IMR-90 (cell line): ENCODE measurements around the gene NLGN1. TPM values are rescaled to one million over a fixed set of nuclear protein-coding genes. Genes with fewer than 3 reads are reported as not detected.

ENCODE experiments used
- ATAC-seq: fragments of 200-7000 bp; cut with Tn5 transposase; 2 replicates; pipeline ENCODE4 v1.9.1; 2020; ENCODE audit warnings: low read depth, mild to moderate bottlenecking, moderate library complexity
- BruUV-seq: library from RNA; stranded (reverse); fragments of 400-500 nt; replicated peaks from 2 replicates; lab custom pipeline; 2021; lab: Mats Ljungman, UMichigan
- CTCF ChIA-PET: fragments of 300-600 bp; formaldehyde crosslinking; extraction: SDS; loops from one replicate; lab custom pipeline; 2021; ENCODE audit warnings: antibody characterized with exemption; lab: Yijun Ruan, JAX
- POLR2A ChIA-PET: fragments of 300-600 bp; sonication (Branson Sonifier 250); formaldehyde crosslinking; loops from one replicate; lab custom pipeline; 2022; ENCODE audit warnings: antibody characterized with exemption; ENCODE audit not compliant: unreplicated experiment; lab: Charles Lee
- DNase-seq: peaks from one replicate; pipeline ENCODE4 v3.0.0; 2013
- H2AFZ ChIP-seq: replicated peaks from 2 replicates; pipeline ENCODE3; 2013; ENCODE audit warnings: low read length, mild to moderate bottlenecking; ENCODE audit not compliant: poor library complexity
- H2AK5ac ChIP-seq: 2 replicates; pipeline ENCODE4 v1.6.1; 2013; ENCODE audit warnings: low read depth, low read length, inconsistent platforms
- H2AK9ac ChIP-seq: replicated peaks from 2 replicates; pipeline ENCODE3; 2013; ENCODE audit warnings: mild to moderate bottlenecking, low read depth, low read length, moderate library complexity; ENCODE audit not compliant: poor library complexity
- H2BK120ac ChIP-seq: 2 replicates; pipeline ENCODE4 v1.6.1; 2013; ENCODE audit warnings: low read depth, low read length, inconsistent platforms
- H2BK15ac ChIP-seq: 3 replicates; pipeline ENCODE4 v1.6.1; 2013; ENCODE audit warnings: low read depth, low read length, inconsistent platforms
- H2BK20ac ChIP-seq: 2 replicates; pipeline ENCODE4 v1.6.1; 2013; ENCODE audit warnings: low read depth, mild to moderate bottlenecking, inconsistent platforms, low read length, moderate library complexity
- H2BK5ac ChIP-seq: 2 replicates; pipeline ENCODE4 v1.6.1; 2013; ENCODE audit warnings: mild to moderate bottlenecking, low read depth, low read length, inconsistent platforms; ENCODE audit not compliant: poor library complexity, severe bottlenecking
- H3K14ac ChIP-seq: replicated peaks from 2 replicates; pipeline ENCODE4 v1.6.1; 2013; ENCODE audit warnings: low read depth, low read length, inconsistent platforms
- H3K18ac ChIP-seq: 2 replicates; pipeline ENCODE4 v1.6.1; 2013; ENCODE audit warnings: low read depth, low read length, control low read depth
- H3K23ac ChIP-seq: 2 replicates; pipeline ENCODE4 v1.6.1; 2013; ENCODE audit warnings: low read depth, low read length, inconsistent platforms
- H3K27ac ChIP-seq: 2 replicates; pipeline ENCODE4 v1.5.1; 2013; ENCODE audit warnings: mild to moderate bottlenecking, control low read depth, low read length; ENCODE audit not compliant: insufficient read depth
- H3K27me3 ChIP-seq: 2 replicates; pipeline ENCODE4 v1.6.1; 2013; ENCODE audit warnings: low read length; ENCODE audit not compliant: control insufficient read depth, insufficient read depth
- H3K36me3 ChIP-seq: 2 replicates; pipeline ENCODE4 v1.6.1; 2013; ENCODE audit warnings: low read length, mixed read lengths; ENCODE audit not compliant: control insufficient read depth, insufficient read depth
- H3K4ac ChIP-seq: 2 replicates; pipeline ENCODE4 v1.6.1; 2013; ENCODE audit warnings: low read depth, low read length, inconsistent platforms
- H3K4me1 ChIP-seq: 2 replicates; pipeline ENCODE4 v1.6.1; 2013; ENCODE audit warnings: low read length, mixed read lengths; ENCODE audit not compliant: control insufficient read depth, insufficient read depth
- H3K4me2 ChIP-seq: 2 replicates; pipeline ENCODE4 v1.6.1; 2013; ENCODE audit warnings: low read depth, mild to moderate bottlenecking, control low read depth, low read length, moderate library complexity
- H3K4me3 ChIP-seq: 2 replicates; pipeline ENCODE4 v1.5.1; 2013; ENCODE audit warnings: low read depth, mild to moderate bottlenecking, control low read depth, low read length, moderate library complexity; ENCODE audit not compliant: insufficient read depth
- H3K56ac ChIP-seq: 2 replicates; pipeline ENCODE4 v1.6.1; 2013; ENCODE audit warnings: low read length, inconsistent platforms; ENCODE audit not compliant: insufficient read depth; ENCODE audit errors: extremely low read depth
- H3K79me1 ChIP-seq, 2 experiments: 2 replicates each; pipeline ENCODE4 v1.6.1; 2013; ENCODE audit warnings: low read length in 2 of 2, inconsistent platforms in 1 of 2, low read depth in 1 of 2
- H3K9ac ChIP-seq: 2 replicates; pipeline ENCODE4 v1.6.1; 2013; ENCODE audit warnings: low read depth, low read length, control low read depth
- H3K9me1 ChIP-seq: 2 replicates; pipeline ENCODE4 v1.6.1; 2013; ENCODE audit warnings: low read length, inconsistent platforms; ENCODE audit not compliant: insufficient read depth
- H3K9me3 ChIP-seq: 2 replicates; pipeline ENCODE4 v1.6.1; 2013; ENCODE audit warnings: low read length; ENCODE audit not compliant: control insufficient read depth, insufficient read depth
- H4K20me1 ChIP-seq: 2 replicates; pipeline ENCODE4 v1.6.1; 2013; ENCODE audit warnings: low read length, inconsistent platforms; ENCODE audit not compliant: insufficient read depth
- H4K5ac ChIP-seq: 2 replicates; pipeline ENCODE4 v1.6.1; 2013; ENCODE audit warnings: mild to moderate bottlenecking, low read depth, low read length, control low read depth
- H4K8ac ChIP-seq, 2 experiments: 2 replicates each; pipeline ENCODE4 v1.6.1; 2013; ENCODE audit warnings: low read depth in 2 of 2, low read length in 2 of 2, control low read depth in 1 of 2, inconsistent platforms in 1 of 2
- H4K91ac ChIP-seq: 2 replicates; pipeline ENCODE4 v1.6.1; 2013; ENCODE audit warnings: low read depth, low read length, inconsistent platforms; ENCODE audit not compliant: insufficient read depth
- ELK1 ChIP-seq: fragments of 150-350 bp; IDR thresholded peaks from 2 replicates; pipeline ENCODE4 v1.6.1; 2016; ENCODE audit warnings: low read depth, mild to moderate bottlenecking, low read length, moderate library complexity, borderline replicate concordance
- MAFK ChIP-seq: IDR thresholded peaks from 2 replicates; pipeline ENCODE4 v1.6.1; 2012; ENCODE audit warnings: low read depth, low read length, improper control_type of control experiment
- MAZ ChIP-seq: IDR thresholded peaks from 2 replicates; pipeline ENCODE4 v1.6.1; 2012; ENCODE audit warnings: low read depth, mild to moderate bottlenecking, low read length, improper control_type of control experiment, moderate library complexity, borderline replicate concordance
- MXI1 ChIP-seq: IDR thresholded peaks from 2 replicates; pipeline ENCODE4 v1.6.1; 2012; ENCODE audit warnings: low read depth, mild to moderate bottlenecking, low read length, moderate library complexity, borderline replicate concordance
- NFE2L2 ChIP-seq: fragments of 150-350 bp; IDR thresholded peaks from 2 replicates; pipeline ENCODE4 v1.6.1; 2016; ENCODE audit warnings: low read depth, mild to moderate bottlenecking, low read length
- RCOR1 ChIP-seq: IDR thresholded peaks from 2 replicates; pipeline ENCODE4 v1.6.1; 2012; ENCODE audit warnings: mild to moderate bottlenecking, low read length, improper control_type of control experiment; ENCODE audit not compliant: insufficient replicate concordance
- RFX5 ChIP-seq: IDR thresholded peaks from 2 replicates; pipeline ENCODE4 v1.8.0; 2012; ENCODE audit warnings: low read depth, mild to moderate bottlenecking, low read length, moderate library complexity
- WGBS, 2 experiments: methylation state at CpG; one replicate each; pipeline versions ENCODE4 v1.1.5 to v1.1.7; 2013; ENCODE audit warnings: missing lambda C conversion rate in 2 of 2; ENCODE audit not compliant: insufficient read length in 1 of 2; ENCODE audit errors: extremely low coverage in 2 of 2; 5-methylcytosine and 5-hydroxymethylcytosine counted together
- dilution Hi-C: fragments of 300-500 bp; cut with HindIII; formaldehyde crosslinking; loops from one replicate; pipeline ENCODE4 v1.14.3; 2018; ENCODE audit warnings: low sequenced_read_pairs; ENCODE audit not compliant: unreplicated experiment
- in situ Hi-C: fragments of 300-500 bp; cut with MboI; formaldehyde crosslinking; loops from 3 replicates; pipeline ENCODE4 v1.14.3; 2019; ENCODE audit warnings: low sequenced_read_pairs, inconsistent platforms, mixed read lengths
- intact Hi-C: fragments of 100-400 bp; cut with micrococcal nuclease; formaldehyde crosslinking; loops from 2 replicates; pipeline ENCODE4 v1.10.0; 2022
- polyA plus RNA-seq, 3 experiments: library from polyadenylated mRNA; depleted of rRNA; stranded (reverse); fragments of >200 nt; gene quantifications; 2 replicates each; pipeline ENCODE4 v1.2.3, GENCODE V29; 2012; ENCODE audit warnings: low replicate concordance in 1 of 3
- total RNA-seq: library from RNA; depleted of rRNA; stranded (reverse); fragments of >200 nt; gene quantifications from 2 replicates; pipeline ENCODE4 v1.2.3, GENCODE V29; 2012

The NLGN1 gene
- total and polyA plus RNA-seq, 2 of the 4 experiments (the other 2 are of a cell fraction) = 1.8 to 12.5 TPM

DNA sequence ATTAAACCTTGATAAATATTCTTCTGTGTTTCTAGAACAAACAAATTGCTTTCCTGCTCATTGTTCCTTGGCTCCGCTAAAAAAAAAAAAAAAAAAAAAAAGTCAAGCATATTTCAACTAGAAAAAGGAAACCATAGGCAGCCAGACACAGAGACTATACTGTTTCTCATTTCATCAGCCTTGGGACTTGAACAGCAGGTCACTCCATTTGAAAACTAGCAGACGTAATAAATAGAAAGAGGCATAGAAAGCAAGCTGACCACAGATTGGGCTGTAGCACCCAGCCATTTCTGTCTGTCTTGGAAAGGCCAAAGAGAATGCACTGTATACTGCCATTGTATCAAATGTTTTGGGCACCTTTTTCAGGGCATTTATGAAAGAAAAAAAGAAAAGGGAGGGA, 697.1 kb downstream of the NLGN1 start:
- ATAC-seq = no peak
- no peak for TF ChIP-seq RCOR1
- TF ChIP-seq MAFK = no peak
- no peak for TF ChIP-seq ELK1
- no peak for TF ChIP-seq RFX5
- no peak for TF ChIP-seq MAZ
- no peak for TF ChIP-seq MXI1
- no peak for TF ChIP-seq NFE2L2
- no peak overlapping the region for H3K4me3 ChIP-seq
- no peaks in the 10 kb centered on the region; the same call in 1 of the 2 replicates for H3K9me1 ChIP-seq
- no peak overlapping the region for H4K8ac ChIP-seq
- no peak overlapping the region for H3K4me2 ChIP-seq
- H2BK20ac ChIP-seq = no peak overlapping the region
- H2BK5ac ChIP-seq = no peak overlapping the region
- no peaks in the 10 kb centered on the region for H3K27me3 ChIP-seq
- H4K5ac ChIP-seq = no peak overlapping the region
- BruUV-seq = no TSS peak
- no peaks in the 10 kb centered on the region for H4K20me1 ChIP-seq
- dilution Hi-C loops = no loop called here
- H2AK5ac ChIP-seq = no peak overlapping the region
- no peak overlapping the region for H3K23ac ChIP-seq
- H3K14ac ChIP-seq = no peak overlapping the region
- no peaks in the 10 kb centered on the region for H3K36me3 ChIP-seq
- CTCF ChIA-PET = no interaction called here
- no peak overlapping the region for H2AFZ ChIP-seq
- H3K4ac ChIP-seq = no peak overlapping the region
- WGBS, 2 experiments = no CpG with 5 or more reads among the region's 2 CpGs
- H3K4me1 ChIP-seq = peaks cover 4% of the 10 kb centered on the region; the same call in 1 of the 2 replicates
- H4K91ac ChIP-seq = no peak overlapping the region
- POLR2A ChIA-PET = no interaction called here
- no peak overlapping the region for H2BK120ac ChIP-seq
- H2BK15ac ChIP-seq = no peak overlapping the region
- DNase-seq = no peak
- no peak overlapping the region for H3K18ac ChIP-seq
- no peaks in the 10 kb centered on the region for H3K79me1 ChIP-seq
- H2AK9ac ChIP-seq = no peak overlapping the region
- no peak overlapping the region for H3K9ac ChIP-seq
- no peak overlapping the region for H3K27ac ChIP-seq
- no peaks in the 10 kb centered on the region for H3K9me3 ChIP-seq
- intact Hi-C loops = no loop called here
- in situ Hi-C loops = no loop called here
- no peak overlapping the region for H3K56ac ChIP-seq
